ENCODE results near the gene SLC5A2.

The SLC5A2 gene

DNA sequence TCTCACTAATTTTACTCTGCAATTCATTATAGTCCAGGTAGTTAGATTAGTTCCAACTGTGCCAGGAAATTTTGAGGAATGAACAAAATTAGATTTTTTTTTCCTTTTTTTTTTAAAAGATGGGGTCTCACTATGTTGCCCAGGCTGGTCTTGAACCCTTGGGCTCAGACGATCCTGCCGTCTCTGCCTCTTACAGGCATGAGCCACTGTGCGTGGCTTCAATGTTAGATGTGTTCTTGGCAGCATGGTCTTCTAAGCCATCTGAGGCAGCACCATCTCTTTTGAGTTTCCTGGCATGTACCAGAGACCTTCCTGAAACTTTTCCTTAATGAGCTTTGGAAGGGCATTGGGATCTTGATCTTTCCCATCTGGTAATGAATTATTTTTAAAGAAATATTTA is 42.2 kb downstream of the SLC5A2 start:
- TF ChIP-seq ZFP30 (CRISPR knock-in tag; IDR thresholded peaks at IDR 0.05) (no peak), SNAI2 (CRISPR knock-in tag; IDR thresholded peaks at IDR 0.05) (no peak), ZNF8 (CRISPR knock-in tag; IDR thresholded peaks at IDR 0.05) (no peak), PPARA (CRISPR knock-in tag; IDR thresholded peaks at IDR 0.05; ENCODE audit: borderline replicate concordance) (no peak), ZNF565 (CRISPR knock-in tag; conservative IDR thresholded peaks at IDR 0.05; ENCODE audit: low read depth) (no peak), TCF4 (CRISPR knock-in tag; IDR thresholded peaks at IDR 0.05; ENCODE audit: borderline replicate concordance) (no peak), ZFP3 (CRISPR knock-in tag; IDR thresholded peaks at IDR 0.05) (no peak), OSR1 (CRISPR knock-in tag; IDR thresholded peaks at IDR 0.05) (no peak), TSHZ2 (CRISPR knock-in tag; IDR thresholded peaks at IDR 0.05) (no peak), ZNF70 (CRISPR knock-in tag; IDR thresholded peaks at IDR 0.05) (no peak), RARB (CRISPR knock-in tag; IDR thresholded peaks at IDR 0.05) (no peak), TOX (CRISPR knock-in tag; IDR thresholded peaks at IDR 0.05; ENCODE audit: borderline replicate concordance) (no peak), ISL1 (CRISPR knock-in tag; IDR thresholded peaks at IDR 0.05) (no peak), ZC3H10 (CRISPR knock-in tag; IDR thresholded peaks at IDR 0.05) (no peak)
- TF ChIP-seq, protein P1, sequence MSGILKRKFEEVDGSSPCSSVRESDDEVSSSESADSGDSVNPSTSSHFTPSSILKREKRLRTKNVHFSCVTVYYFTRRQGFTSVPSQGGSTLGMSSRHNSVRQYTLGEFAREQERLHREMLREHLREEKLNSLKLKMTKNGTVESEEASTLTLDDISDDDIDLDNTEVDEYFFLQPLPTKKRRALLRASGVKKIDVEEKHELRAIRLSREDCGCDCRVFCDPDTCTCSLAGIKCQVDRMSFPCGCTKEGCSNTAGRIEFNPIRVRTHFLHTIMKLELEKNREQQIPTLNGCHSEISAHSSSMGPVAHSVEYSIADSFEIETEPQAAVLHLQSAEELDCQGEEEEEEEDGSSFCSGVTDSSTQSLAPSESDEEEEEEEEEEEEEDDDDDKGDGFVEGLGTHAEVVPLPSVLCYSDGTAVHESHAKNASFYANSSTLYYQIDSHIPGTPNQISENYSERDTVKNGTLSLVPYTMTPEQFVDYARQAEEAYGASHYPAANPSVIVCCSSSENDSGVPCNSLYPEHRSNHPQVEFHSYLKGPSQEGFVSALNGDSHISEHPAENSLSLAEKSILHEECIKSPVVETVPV (CRISPR knock-in tag; IDR thresholded peaks at IDR 0.05), result no peak
- TF ChIP-seq, protein P2, sequence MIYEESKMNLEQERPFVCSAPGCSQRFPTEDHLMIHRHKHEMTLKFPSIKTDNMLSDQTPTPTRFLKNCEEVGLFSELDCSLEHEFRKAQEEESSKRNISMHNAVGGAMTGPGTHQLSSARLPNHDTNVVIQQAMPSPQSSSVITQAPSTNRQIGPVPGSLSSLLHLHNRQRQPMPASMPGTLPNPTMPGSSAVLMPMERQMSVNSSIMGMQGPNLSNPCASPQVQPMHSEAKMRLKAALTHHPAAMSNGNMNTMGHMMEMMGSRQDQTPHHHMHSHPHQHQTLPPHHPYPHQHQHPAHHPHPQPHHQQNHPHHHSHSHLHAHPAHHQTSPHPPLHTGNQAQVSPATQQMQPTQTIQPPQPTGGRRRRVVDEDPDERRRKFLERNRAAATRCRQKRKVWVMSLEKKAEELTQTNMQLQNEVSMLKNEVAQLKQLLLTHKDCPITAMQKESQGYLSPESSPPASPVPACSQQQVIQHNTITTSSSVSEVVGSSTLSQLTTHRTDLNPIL (CRISPR knock-in tag; IDR thresholded peaks at IDR 0.05; ENCODE audit: low read depth), result no peak
- ATAC-seq, result no peak

- no peak for TF ChIP-seq OSR1 (CRISPR knock-in tag; IDR thresholded peaks at IDR 0.05)
- TF ChIP-seq, protein P1 (CRISPR knock-in tag; IDR thresholded peaks at IDR 0.05), result no peak
- TF ChIP-seq PPARA (CRISPR knock-in tag; IDR thresholded peaks at IDR 0.05; ENCODE audit: borderline replicate concordance), result no peak
- TF ChIP-seq TOX (CRISPR knock-in tag; IDR thresholded peaks at IDR 0.05; ENCODE audit: borderline replicate concordance), result no peak
- TF ChIP-seq POU6F1 (CRISPR knock-in tag; IDR thresholded peaks at IDR 0.05; ENCODE audit: borderline replicate concordance, low read depth), result no peak
- no peak for ATAC-seq
These were observed 44.9 kb downstream of the SLC5A2 start, which contains the start of gene AHSP for GRCh38 chr16:31527734-31528274. Gene AHSP (plus strand): TSS chr16:31527900. CDS start chr16:31528140, 240 bp downstream.

GRCh38 chr16:31528523-31529107 is 45.7 kb downstream of the SLC5A2 start:
- peak; percentile 26; the same call in 1 of the 3 replicates for ATAC-seq
- TF ChIP-seq ZNF70 (CRISPR knock-in tag; IDR thresholded peaks at IDR 0.05) (no peak), CSDC2 (CRISPR knock-in tag; IDR thresholded peaks at IDR 0.05) (no peak), BACH2 (CRISPR knock-in tag; IDR thresholded peaks at IDR 0.05; ENCODE audit: borderline replicate concordance) (no peak), ZFP3 (CRISPR knock-in tag; IDR thresholded peaks at IDR 0.05) (no peak), TOX (CRISPR knock-in tag; IDR thresholded peaks at IDR 0.05; ENCODE audit: borderline replicate concordance) (no peak), ZNF8 (CRISPR knock-in tag; IDR thresholded peaks at IDR 0.05) (no peak), POU6F1 (CRISPR knock-in tag; IDR thresholded peaks at IDR 0.05; ENCODE audit: borderline replicate concordance, low read depth) (no peak), ZFP30 (CRISPR knock-in tag; IDR thresholded peaks at IDR 0.05) (no peak), SNAI2 (CRISPR knock-in tag; IDR thresholded peaks at IDR 0.05) (no peak), ZNF565 (CRISPR knock-in tag; conservative IDR thresholded peaks at IDR 0.05; ENCODE audit: low read depth) (no peak), TSHZ2 (CRISPR knock-in tag; IDR thresholded peaks at IDR 0.05) (no peak), GLIS3 (CRISPR knock-in tag; IDR thresholded peaks at IDR 0.05) (no peak)

Measured in SK-N-SH treated with all-trans-retinoic acid at 6 μM for 48 hours (cell line).